ENCODE results near the gene CXCR3.
"Not testable (repeated sequence)": the region's sequence is repeated elsewhere in the genome, so short reads cannot be mapped to it uniquely, and the experiment has no call there.

The CXCR3 gene

GRCh38 chrX:71652405-71652804 lies 34.1 kb upstream of the CXCR3 start:
- no peak for DNase-seq (ENCODE audit: low spot score)
- peak; percentile 70 for TF ChIP-seq CTCF (IDR thresholded peaks at IDR 0.05; ENCODE audit: extremely low read depth, insufficient read depth, missing control alignments)
- in situ Hi-C loops (cut with MboI; ENCODE audit: low pct_unique_long_range_greater_than_20kb, low sequenced_read_pairs, unreplicated experiment), result no loop called here

GRCh38 chrX:71650333-71650969 lies 32.1 kb upstream of the CXCR3 start:
- no peak for DNase-seq (ENCODE audit: low spot score)
- TF ChIP-seq CTCF (IDR thresholded peaks at IDR 0.05; ENCODE audit: extremely low read depth, insufficient read depth, missing control alignments), result peak; percentile 49
- in situ Hi-C loops (cut with MboI; ENCODE audit: low pct_unique_long_range_greater_than_20kb, low sequenced_read_pairs, unreplicated experiment), result no loop called here

- DNase-seq (ENCODE audit: low spot score); in situ Hi-C loops (cut with MboI; ENCODE audit: low pct_unique_long_range_greater_than_20kb, low sequenced_read_pairs, unreplicated experiment): not testable (repeated sequence)
Measured at GRCh38 chrX:71644406-71644805, 26.1 kb upstream of the CXCR3 start.

- no peak for DNase-seq (ENCODE audit: low spot score)
- TF ChIP-seq CTCF (IDR thresholded peaks at IDR 0.05; ENCODE audit: extremely low read depth, insufficient read depth, missing control alignments), result no peak
- in situ Hi-C loops (cut with MboI; ENCODE audit: low pct_unique_long_range_greater_than_20kb, low sequenced_read_pairs, unreplicated experiment), result no loop called here
Measured at GRCh38 chrX:71640002-71640401, 21.7 kb upstream of the CXCR3 start.

GRCh38 chrX:71638409-71638808 lies 20.1 kb upstream of the CXCR3 start:
- DNase-seq (ENCODE audit: low spot score), result no peak
- in situ Hi-C loops (cut with MboI; ENCODE audit: low pct_unique_long_range_greater_than_20kb, low sequenced_read_pairs, unreplicated experiment), result no loop called here
- TF ChIP-seq CTCF (IDR thresholded peaks at IDR 0.05; ENCODE audit: extremely low read depth, insufficient read depth, missing control alignments), result no peak

- no peak for DNase-seq (ENCODE audit: low spot score)
- in situ Hi-C loops (cut with MboI; ENCODE audit: low pct_unique_long_range_greater_than_20kb, low sequenced_read_pairs, unreplicated experiment), result no loop called here
- no peak for TF ChIP-seq CTCF (IDR thresholded peaks at IDR 0.05; ENCODE audit: extremely low read depth, insufficient read depth, missing control alignments)
Measured at GRCh38 chrX:71637848-71638247, 19.5 kb upstream of the CXCR3 start.

- no peak for TF ChIP-seq CTCF (IDR thresholded peaks at IDR 0.05; ENCODE audit: extremely low read depth, insufficient read depth, missing control alignments)
- in situ Hi-C loops (cut with MboI; ENCODE audit: low pct_unique_long_range_greater_than_20kb, low sequenced_read_pairs, unreplicated experiment), result no loop called here
Measured at GRCh38 chrX:71637253-71637618, 18.9 kb upstream of the CXCR3 start.

More at GRCh38 chrX:71637253-71637618, 18.9 kb upstream of the CXCR3 start:
- DNase-seq (ENCODE audit: low spot score), result no peak
